H9 (cell line): Measurements from ENCODE around the gene USP34. TPM values are rescaled to one million over a fixed set of nuclear protein-coding genes. Genes with fewer than 3 reads are reported as not detected.

ENCODE experiments used
- DNase-seq: peaks from one replicate; pipeline ENCODE4 v3.0.0-alpha.2; 2017
- H2AFZ ChIP-seq: one replicate; pipeline ENCODE4 v1.6.1; 2013; ENCODE audit warnings: mild to moderate bottlenecking, low read length, control low read depth, moderate library complexity
- H2AK5ac ChIP-seq: 2 replicates; pipeline ENCODE4 v1.6.1; 2013; ENCODE audit warnings: low read length, control low read depth, mixed read lengths; ENCODE audit not compliant: insufficient read length
- H2BK120ac ChIP-seq: one replicate; pipeline ENCODE4 v1.6.1; 2013; ENCODE audit warnings: low read depth, mild to moderate bottlenecking, low read length, control low read depth, inconsistent platforms; ENCODE audit not compliant: poor library complexity, severe bottlenecking
- H2BK12ac ChIP-seq: 2 replicates; pipeline ENCODE4 v1.6.1; 2013; ENCODE audit warnings: low read length, control low read depth, mixed read lengths, low read depth; ENCODE audit not compliant: insufficient read length
- H2BK15ac ChIP-seq: 2 replicates; pipeline ENCODE4 v1.6.1; 2013; ENCODE audit warnings: low read depth, low read length, control low read depth
- H2BK20ac ChIP-seq: one replicate; pipeline ENCODE4 v1.6.1; 2013; ENCODE audit warnings: low read depth, mild to moderate bottlenecking, low read length, control low read depth, inconsistent platforms; ENCODE audit not compliant: poor library complexity, severe bottlenecking
- H2BK5ac ChIP-seq: 2 replicates; pipeline ENCODE4 v1.6.1; 2013; ENCODE audit warnings: low read length, control low read depth, mixed read lengths; ENCODE audit not compliant: insufficient read length
- H3K14ac ChIP-seq: 2 replicates; pipeline ENCODE4 v1.6.1; 2013; ENCODE audit warnings: low read length, control low read depth; ENCODE audit not compliant: insufficient read depth
- H3K18ac ChIP-seq: 2 replicates; pipeline ENCODE4 v1.6.1; 2013; ENCODE audit warnings: low read depth, mild to moderate bottlenecking, mixed read lengths, low read length, control low read depth; ENCODE audit not compliant: insufficient read length
- H3K23ac ChIP-seq: 2 replicates; pipeline ENCODE4 v1.6.1; 2013; ENCODE audit warnings: low read length, control low read depth, mixed read lengths, low read depth; ENCODE audit not compliant: insufficient read length
- H3K23me2 ChIP-seq: 2 replicates; pipeline ENCODE4 v1.6.1; 2013; ENCODE audit warnings: low read depth, mild to moderate bottlenecking, mixed read lengths, low read length, control low read depth; ENCODE audit not compliant: insufficient read length, poor library complexity, severe bottlenecking
- H3K27ac ChIP-seq: 2 replicates; pipeline ENCODE4 v1.5.1; 2013; ENCODE audit warnings: low read length, control low read depth, mixed read lengths, low read depth; ENCODE audit not compliant: insufficient read length
- H3K27me3 ChIP-seq: 2 replicates; pipeline ENCODE4 v1.6.1; 2013; ENCODE audit warnings: low read length, control low read depth, inconsistent platforms; ENCODE audit not compliant: insufficient read depth
- H3K4ac ChIP-seq: 2 replicates; pipeline ENCODE4 v1.6.1; 2013; ENCODE audit warnings: low read depth, mild to moderate bottlenecking, control low read depth, inconsistent platforms, low read length, moderate library complexity
- H3K4me1 ChIP-seq: 2 replicates; pipeline ENCODE4 v1.6.1; 2013; ENCODE audit warnings: low read length, control low read depth, inconsistent platforms; ENCODE audit not compliant: insufficient read depth
- H3K4me2 ChIP-seq: 2 replicates; pipeline ENCODE4 v1.6.1; 2013; ENCODE audit warnings: low read length, control low read depth, mixed read lengths; ENCODE audit not compliant: insufficient read length, insufficient read depth
- H3K56ac ChIP-seq: 2 replicates; pipeline ENCODE4 v1.6.1; 2013; ENCODE audit warnings: low read depth, mild to moderate bottlenecking, mixed read lengths, low read length, control low read depth; ENCODE audit not compliant: insufficient read length
- H3K79me1 ChIP-seq: 2 replicates; pipeline ENCODE4 v1.6.1; 2013; ENCODE audit warnings: low read depth, mild to moderate bottlenecking, moderate library complexity, low read length, control low read depth, inconsistent platforms; ENCODE audit not compliant: insufficient read depth, poor library complexity, severe bottlenecking
- H3K79me2 ChIP-seq: 2 replicates; pipeline ENCODE4 v1.6.1; 2013; ENCODE audit warnings: low read length, control low read depth, inconsistent platforms; ENCODE audit not compliant: insufficient read depth
- H3K9ac ChIP-seq: 2 replicates; pipeline ENCODE4 v1.6.1; 2013; ENCODE audit warnings: low read length, control low read depth, mixed read lengths; ENCODE audit not compliant: insufficient read length; ENCODE audit errors: extremely low read depth
- H3K9me3 ChIP-seq: one replicate; pipeline ENCODE4 v1.6.1; 2013; ENCODE audit warnings: low read depth, low read length, inconsistent platforms; ENCODE audit not compliant: control insufficient read depth
- H3T11ph ChIP-seq: one replicate; pipeline ENCODE4 v1.6.1; 2013; ENCODE audit warnings: mild to moderate bottlenecking, low read length, control low read depth, inconsistent platforms
- H4K20me1 ChIP-seq: one replicate; pipeline ENCODE4 v1.6.1; 2013; ENCODE audit not compliant: control insufficient read depth, insufficient read length, insufficient read depth
- H4K5ac ChIP-seq: 2 replicates; pipeline ENCODE4 v1.6.1; 2013; ENCODE audit warnings: low read depth, mild to moderate bottlenecking, mixed read lengths, low read length, control low read depth; ENCODE audit not compliant: insufficient read length
- H4K8ac ChIP-seq: replicated peaks from 2 replicates; pipeline ENCODE4 v1.6.1; 2013; ENCODE audit warnings: low read length, control low read depth, mixed read lengths, low read depth; ENCODE audit not compliant: insufficient read length
- H4K91ac ChIP-seq: 2 replicates; pipeline ENCODE4 v1.6.1; 2013; ENCODE audit warnings: low read depth, mild to moderate bottlenecking, moderate library complexity, mixed read lengths, low read length, control low read depth; ENCODE audit not compliant: insufficient read length
- H3K27ac Mint-ChIP-seq, 3 experiments: 2 replicates in 2 of 3; 3 replicates in 1 of 3; pipeline ENCODE4 v1.8.0; 2020 to 2021; ENCODE audit warnings: mixed read lengths in 3 of 3, mild to moderate bottlenecking in 1 of 3, moderate library complexity in 1 of 3
- H3K27me3 Mint-ChIP-seq: 2 replicates; pipeline ENCODE4 v1.8.0; 2021; ENCODE audit warnings: low read depth, mild to moderate bottlenecking, moderate library complexity, mixed read lengths
- H3K36me3 Mint-ChIP-seq, 3 experiments: 2 replicates in 2 of 3; 3 replicates in 1 of 3; pipeline ENCODE4 v1.8.0; 2020 to 2021; ENCODE audit warnings: low read depth in 3 of 3, mixed read lengths in 3 of 3; ENCODE audit not compliant: insufficient read depth in 1 of 3
- H3K4me1 Mint-ChIP-seq, 2 experiments: 2 replicates each; pipeline ENCODE4 v1.8.0; 2020; ENCODE audit warnings: mixed read lengths in 2 of 2
- H3K4me3 Mint-ChIP-seq, 2 experiments: 2 replicates in 1 of 2; 3 replicates in 1 of 2; pipeline ENCODE4 v1.8.0; 2020 to 2021; ENCODE audit warnings: mild to moderate bottlenecking in 2 of 2, mixed read lengths in 2 of 2, moderate library complexity in 1 of 2
- H3K9me3 Mint-ChIP-seq, 2 experiments: 2 replicates in 1 of 2; 3 replicates in 1 of 2; pipeline ENCODE4 v1.8.0; 2020; ENCODE audit warnings: mild to moderate bottlenecking in 2 of 2, mixed read lengths in 2 of 2, moderate library complexity in 1 of 2
- CTCF ChIP-seq: fragments of 200-600 bp; sonication (generic); conservative IDR thresholded peaks from 3 replicates; pipeline ENCODE4 v1.8.0; 2021; ENCODE audit warnings: antibody characterized with exemption, mild to moderate bottlenecking
- WGBS: extraction: QIAGEN DNeasy Blood & Tissue Kit; methylation state at CpG from one replicate; pipeline ENCODE4 v1.1.7; 2013; ENCODE audit warnings: missing lambda C conversion rate, low lambda C conversion rate, mixed read lengths; ENCODE audit not compliant: insufficient read length; ENCODE audit errors: extremely low coverage; 5-methylcytosine and 5-hydroxymethylcytosine counted together
- total RNA-seq: library from RNA; stranded (reverse); gene quantifications from 2 replicates; pipeline ENCODE4 v1.2.1, GENCODE V29; 2021

USP34 gene
- total RNA-seq, 1 experiment from 2014 or later: 93.9 TPM

- H2BK20ac ChIP-seq: no peak overlapping the region
- no peak overlapping the region for H4K91ac ChIP-seq
- H3K79me1 ChIP-seq: no peaks in the 10 kb centered on the region
- no peaks in the 10 kb centered on the region for H3K23me2 ChIP-seq
- no peak for DNase-seq
- H3K27ac ChIP-seq: no peak overlapping the region
- H3K79me2 ChIP-seq: no peaks in the 10 kb centered on the region
- H3K4me1 Mint-ChIP-seq: peaks cover 2 to 3% of the 10 kb centered on the region in 2 experiments; a peak in 3 of 4 replicates
- H3K56ac ChIP-seq: no peak overlapping the region
- no peaks in the 10 kb centered on the region for H3K27me3 Mint-ChIP-seq
- H2BK5ac ChIP-seq: no peak overlapping the region
- H2BK120ac ChIP-seq: no peak overlapping the region
- H4K20me1 ChIP-seq: no peaks in the 10 kb centered on the region
- H3K18ac ChIP-seq: no peak overlapping the region
- H2BK15ac ChIP-seq: no peak overlapping the region
- H3K9me3 ChIP-seq: no peaks in the 10 kb centered on the region
- H2AK5ac ChIP-seq: no peak overlapping the region
- H4K5ac ChIP-seq: no peak overlapping the region
- H3K4me3 Mint-ChIP-seq: no peak overlapping the region
- H2BK12ac ChIP-seq: no peak overlapping the region
- no peak overlapping the region for H3K23ac ChIP-seq
- H3K4me1 ChIP-seq: no peaks in the 10 kb centered on the region
- no peak for TF ChIP-seq CTCF
- H3K9me3 Mint-ChIP-seq: no peaks in the 10 kb centered on the region
- no peak overlapping the region for H3K27ac Mint-ChIP-seq
- peaks cover 11 to 73% (median 53%) of the 10 kb centered on the region in 3 experiments; a peak in 6 of 7 replicates for H3K36me3 Mint-ChIP-seq
- WGBS: 100% methylated on average over 1 of the region's 2 CpGs
- H4K8ac ChIP-seq: no peak overlapping the region
- no peak overlapping the region for H3K9ac ChIP-seq
- no peak overlapping the region for H2AFZ ChIP-seq
- H3T11ph ChIP-seq: no peak overlapping the region
- no peak overlapping the region for H3K14ac ChIP-seq
- no peaks in the 10 kb centered on the region for H3K27me3 ChIP-seq
- no peak overlapping the region for H3K4ac ChIP-seq
- no peak overlapping the region for H3K4me2 ChIP-seq
Observed at GRCh38 chr2:61340242-61340641, 130.6 kb downstream of the USP34 start.
